GM12878 (cell line): Measurements from ENCODE around the gene GPR173. TPM values are rescaled to one million over a fixed set of nuclear protein-coding genes. Genes with fewer than 3 reads are reported as not detected.

Experiments used
- ATAC-seq: fragments of 200-7000 bp; cut with Tn5 transposase; 3 replicates; pipeline ENCODE4 v1.9.1; 2020; ENCODE audit warnings: mild to moderate bottlenecking, moderate library complexity
- BruUV-seq: library from RNA; stranded (reverse); fragments of 400-500 nt; replicated peaks from 2 replicates; lab custom pipeline; 2021; lab: Mats Ljungman, UMichigan
- CTCF ChIA-PET: fragments of 300-600 bp; sonication (Branson Sonifier 250); formaldehyde crosslinking; extraction: SDS; loops from one replicate; lab custom pipeline; 2021; ENCODE audit warnings: inconsistent platforms; lab: Yijun Ruan, JAX
- POLR2A ChIA-PET: fragments of 350-600 bp; formaldehyde crosslinking; extraction: SDS; loops from one replicate; lab custom pipeline; 2021; ENCODE audit warnings: inconsistent platforms; lab: Charles Lee
- RAD21 ChIA-PET: fragments of 300-600 bp; sonication (Branson Sonifier 250); formaldehyde crosslinking; loops from one replicate; lab custom pipeline; 2023; ENCODE audit warnings: antibody characterized with exemption; ENCODE audit not compliant: unreplicated experiment; lab: Charles Lee
- SMC1A ChIA-PET: fragments of 300-600 bp; sonication (Branson Sonifier 250); formaldehyde crosslinking; loops from one replicate; lab custom pipeline; 2023; ENCODE audit not compliant: unreplicated experiment, uncharacterized antibody; lab: Charles Lee
- DNase-seq: peaks from one replicate; pipeline ENCODE4 v3.0.0-alpha.2; 2011; ENCODE audit warnings: low read depth, low spot score
- FAIRE-seq: peaks from 3 replicates; lab custom pipeline; 2011; peaks lifted over from hg19 to GRCh38; lab: Jason Lieb, UNC
- H2AFZ ChIP-seq: 2 replicates; pipeline ENCODE4 v1.6.0; 2011; ENCODE audit warnings: low read depth, low read length, control low read depth; ENCODE audit not compliant: control insufficient read depth
- H3K27ac ChIP-seq: 2 replicates; pipeline ENCODE4 v1.5.1; 2011; ENCODE audit warnings: control low read depth; ENCODE audit not compliant: control insufficient read depth, insufficient read depth
- H3K27me3 ChIP-seq, 2 experiments: replicated peaks in 1 of 2; 2 replicates each; pipeline versions ENCODE4 v1.6.0 to v1.6.1; 2011; ENCODE audit warnings: low read length in 1 of 2; ENCODE audit not compliant: control insufficient read depth in 2 of 2, insufficient read depth in 2 of 2
- H3K36me3 ChIP-seq, 2 experiments: 2 replicates each; pipeline ENCODE4 v1.5.1; 2011; ENCODE audit warnings: low read length in 1 of 2; ENCODE audit not compliant: control insufficient read depth in 2 of 2, insufficient read depth in 2 of 2
- H3K4me1 ChIP-seq: 2 replicates; pipeline ENCODE4 v1.6.1; 2011; ENCODE audit warnings: mild to moderate bottlenecking, low read length, moderate library complexity, mixed read lengths; ENCODE audit not compliant: control insufficient read depth, insufficient read depth
- H3K4me2 ChIP-seq: 2 replicates; pipeline ENCODE4 v1.6.0; 2011; ENCODE audit warnings: control low read depth; ENCODE audit not compliant: control insufficient read depth, insufficient read depth
- H3K4me3 ChIP-seq: fragments of 200-600 bp; sonication (generic); 2 replicates; pipeline ENCODE4 v1.5.1; 2016
- H3K79me2 ChIP-seq: 2 replicates; pipeline ENCODE4 v1.6.0; 2011; ENCODE audit warnings: low read length; ENCODE audit not compliant: control insufficient read depth, insufficient read depth
- H3K9ac ChIP-seq: 2 replicates; pipeline ENCODE4 v1.8.0; 2011; ENCODE audit warnings: low read length, control low read depth, mixed read lengths; ENCODE audit not compliant: control insufficient read depth, insufficient read depth
- H3K9me3 ChIP-seq: replicated peaks from 3 replicates; pipeline ENCODE4 v1.5.1; 2011; ENCODE audit warnings: mild to moderate bottlenecking, low read length; ENCODE audit not compliant: control insufficient read depth, insufficient read depth
- H4K20me1 ChIP-seq: 2 replicates; pipeline ENCODE4 v1.6.0; 2011; ENCODE audit not compliant: control insufficient read depth, insufficient read depth
- ATF2 ChIP-seq: IDR thresholded peaks from 2 replicates; pipeline ENCODE4 v1.6.1; 2012; ENCODE audit warnings: low read length, inconsistent platforms
- BCL3 ChIP-seq: IDR thresholded peaks from 2 replicates; pipeline ENCODE4 v1.6.1; 2011; ENCODE audit warnings: borderline replicate concordance, low read depth, mild to moderate bottlenecking, moderate library complexity, low read length; ENCODE audit not compliant: insufficient read depth, poor library complexity, severe bottlenecking
- BHLHE40 ChIP-seq, 2 experiments: fragments of 450-650 bp in 1 of 2; IDR thresholded peaks; 2 replicates each; pipeline ENCODE4 v1.6.1; 2011 to 2017; ENCODE audit warnings: low read depth in 2 of 2, borderline replicate concordance in 1 of 2, improper control_type of control experiment in 1 of 2, low read length in 1 of 2, mild to moderate bottlenecking in 1 of 2
- E4F1 ChIP-seq: fragments of 450-650 bp; IDR thresholded peaks from 2 replicates; pipeline ENCODE4 v1.6.1; 2018; ENCODE audit warnings: borderline replicate concordance, mild to moderate bottlenecking; ENCODE audit not compliant: partially characterized antibody
- FOXK2 ChIP-seq: fragments of 450-650 bp; IDR thresholded peaks from 2 replicates; pipeline ENCODE4 v1.6.1; 2017; ENCODE audit warnings: mild to moderate bottlenecking, moderate library complexity
- JUND ChIP-seq: IDR thresholded peaks from 2 replicates; pipeline ENCODE4 v1.6.1; 2012; ENCODE audit warnings: low read depth, mild to moderate bottlenecking, low read length, improper control_type of control experiment, moderate library complexity
- MXI1 ChIP-seq: fragments of 150-350 bp; IDR thresholded peaks from 2 replicates; pipeline ENCODE4 v1.6.1; 2011; ENCODE audit warnings: low read depth, mild to moderate bottlenecking, inconsistent platforms, low read length, improper control_type of control experiment
- MYC ChIP-seq: IDR thresholded peaks from 2 replicates; pipeline ENCODE4 v1.6.1; 2011; ENCODE audit warnings: mild to moderate bottlenecking, low read length, moderate library complexity, inconsistent platforms; ENCODE audit not compliant: insufficient read depth, insufficient replicate concordance, insufficient read length, severe bottlenecking
- NR2F1 ChIP-seq: fragments of 450-650 bp; conservative IDR thresholded peaks from 2 replicates; pipeline ENCODE4 v1.6.1; 2017; ENCODE audit warnings: mild to moderate bottlenecking
- TCF3 ChIP-seq: IDR thresholded peaks from 2 replicates; pipeline ENCODE4 v1.6.1; 2012; ENCODE audit warnings: low read depth, mild to moderate bottlenecking, low read length, borderline replicate concordance; ENCODE audit not compliant: insufficient read depth
- ZNF24 ChIP-seq: fragments of 450-650 bp; IDR thresholded peaks from 2 replicates; pipeline ENCODE4 v1.6.1; 2017; ENCODE audit warnings: antibody characterized with exemption, mild to moderate bottlenecking
- WGBS: methylation state at CpG from one replicate; pipeline ENCODE4 v1.1.6; 2016; ENCODE audit warnings: low lambda C conversion rate; ENCODE audit not compliant: insufficient replicate concordance, insufficient coverage; ENCODE audit errors: missing lambda C conversion rate; 5-methylcytosine and 5-hydroxymethylcytosine counted together
- in situ Hi-C: fragments of 300-500 bp; cut with MboI; formaldehyde crosslinking; loops from 9 replicates; pipeline ENCODE4 v1.14.3; 2018; ENCODE audit warnings: mixed read lengths
- intact Hi-C: fragments of 100-400 bp; cut with micrococcal nuclease; formaldehyde crosslinking; loops from one replicate; pipeline ENCODE4 v1.14.2; 2022; ENCODE audit not compliant: unreplicated experiment
- polyA plus RNA-seq, 11 experiments: library from polyadenylated mRNA; depleted of rRNA in 4 of 11; unstranded in 6 of 11; stranded (reverse) in 5 of 11; fragments of >200 nt; fragmentation: Nextera tagmentation in 4 of 11; fragmentation: Illumina TruSeq in 1 of 11; extraction: Ambion mirVana in 4 of 11; extraction: Trizol in 1 of 11; gene quantifications; 1 replicate in 1 of 11; 2 replicates in 10 of 11; pipeline versions ENCODE4 v1.2.1 to v1.2.3, GENCODE V29; 2011 to 2016; ENCODE audit warnings: inconsistent platforms in 2 of 11, missing spikeins in 2 of 11, low read depth in 1 of 11
- total RNA-seq, 4 experiments: library from RNA; depleted of rRNA in 3 of 4; stranded (reverse); fragments of >200 nt in 3 of 4; fragmentation: Illumina TruSeq in 1 of 4; extraction: Trizol in 1 of 4; gene quantifications; 2 replicates each; pipeline versions ENCODE4 v1.2.1 to v1.2.3, GENCODE V29; 2013 to 2021

The GPR173 gene
- total and polyA plus RNA-seq, 10 of the 15 experiments (the other 5 are each of a cell fraction or from before 2014, with no cell fraction given), result 0.04 to 0.24 (median 0.12) TPM; not detected in 4

GRCh38 chrX:53089925-53090324, 41.3 kb downstream of the GPR173 start:
- intact Hi-C loops (loop anchor here (1.0 kb wide), 1 partner anchor 19 kb away; no protein-coding TSS in a partner anchor), in situ Hi-C loops (no loop called here)
- Histone ChIP-seq H3K9ac (no peak overlapping the region), H2AFZ (no peak overlapping the region), H4K20me1 (no peaks in the 10 kb centered on the region), H3K9me3 (no peaks in the 10 kb centered on the region), H3K4me3 (no peak overlapping the region), H3K79me2 (peaks cover 6% of the 10 kb centered on the region), H3K4me2 (no peak overlapping the region), H3K27me3 (no peaks in the 10 kb centered on the region), H3K36me3 (peaks cover 0 to 5% of the 10 kb centered on the region in 2 experiments; a peak in 1 of 4 replicates), H3K27ac (no peak overlapping the region), H3K4me1 (no peaks in the 10 kb centered on the region)
- no TSS peak for BruUV-seq
- WGBS, result 36% methylated on average over 2 of the region's 2 CpGs
- ChIA-PET CTCF (interaction anchor here (0.8 to 3.7 kb wide), 2 partner anchors 18 to 26 kb away, joined by 5 to 33 read pairs; no protein-coding TSS in a partner anchor), SMC1A (no interaction called here), POLR2A (no interaction called here), RAD21 (interaction anchor here (1.3 kb wide), 1 partner anchor 17 kb away, joined by 6 read pairs; no protein-coding TSS in a partner anchor)
- DNase-seq (no peak), FAIRE-seq (no peak), ATAC-seq (no peak)
- TF ChIP-seq MYC (no peak), ATF2 (no peak), TCF3 (no peak), FOXK2 (no peak), NR2F1 (no peak)

- ChIA-PET RAD21 (interaction anchor here (0.7 kb wide), 1 partner anchor 16 kb away, joined by 4 read pairs; no protein-coding TSS in a partner anchor), POLR2A (no interaction called here), CTCF (interaction anchor here (3.7 kb wide), 1 partner anchor 20 kb away, joined by 33 read pairs; no protein-coding TSS in a partner anchor), SMC1A (no interaction called here)
- no peak overlapping the region for H3K4me2 ChIP-seq
- intact Hi-C loops (no loop called here), in situ Hi-C loops (no loop called here)
- ATAC-seq (no peak), FAIRE-seq (no peak), DNase-seq (no peak)
- no peaks in the 10 kb centered on the region for H3K27me3 ChIP-seq
- no peak overlapping the region for H2AFZ ChIP-seq
- no peaks in the 10 kb centered on the region for H3K36me3 ChIP-seq
- 50% methylated on average over 2 of the region's 2 CpGs for WGBS
- BruUV-seq, result no TSS peak
- H4K20me1 ChIP-seq, result no peaks in the 10 kb centered on the region
- H3K4me3 ChIP-seq, result no peak overlapping the region
- H3K9me3 ChIP-seq, result no peaks in the 10 kb centered on the region
- peaks cover 6% of the 10 kb centered on the region for H3K79me2 ChIP-seq
- no peak overlapping the region for H3K27ac ChIP-seq
- no peaks in the 10 kb centered on the region for H3K4me1 ChIP-seq
- no peak overlapping the region for H3K9ac ChIP-seq
- TF ChIP-seq ZNF24 (no peak), MXI1 (no peak), BHLHE40 (IDR thresholded peaks at IDR 0.05; ENCODE audit: borderline replicate concordance in 1 of 2, low read depth in 2 of 2, low read length in 1 of 2) (no peak), BCL3 (no peak), E4F1 (no peak), JUND (no peak)
Measured at GRCh38 chrX:53091354-53091753, 42.8 kb downstream of the GPR173 start.
